NCI-H2081 treated with DMSO at 0.1 percent for 48 hours (cell line): ENCODE data around the gene TDRD1.

Experiments used
- DNase-seq: peaks from one replicate; lab custom pipeline; 2025; lab: John Stamatoyannopoulos, UW

TDRD1 gene

DNA sequence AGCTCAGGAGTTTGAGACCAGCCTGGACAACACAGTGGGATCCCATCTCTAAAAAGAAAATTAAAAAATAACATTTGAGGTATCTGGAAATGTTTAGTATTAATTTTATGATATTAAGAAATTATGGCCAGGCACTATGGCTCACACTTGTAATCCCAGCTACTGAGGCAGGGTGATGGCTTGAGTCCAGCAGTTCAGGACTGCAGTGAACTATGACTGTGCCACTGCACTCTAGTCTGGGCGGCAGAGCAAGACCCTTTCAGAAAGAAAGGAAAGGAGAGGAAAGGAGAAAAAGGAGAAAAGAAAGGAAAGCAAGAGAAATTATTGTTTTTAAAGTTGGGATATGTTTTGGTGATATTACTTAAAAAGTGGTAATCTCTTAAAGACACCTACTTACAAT is 2.6 kb upstream of the TDRD1 start:
- DNase-seq, result no peak

- no peak for DNase-seq
Measured at GRCh38 chr10:114179747-114180146, 594 bp downstream of the TDRD1 start.

DNA sequence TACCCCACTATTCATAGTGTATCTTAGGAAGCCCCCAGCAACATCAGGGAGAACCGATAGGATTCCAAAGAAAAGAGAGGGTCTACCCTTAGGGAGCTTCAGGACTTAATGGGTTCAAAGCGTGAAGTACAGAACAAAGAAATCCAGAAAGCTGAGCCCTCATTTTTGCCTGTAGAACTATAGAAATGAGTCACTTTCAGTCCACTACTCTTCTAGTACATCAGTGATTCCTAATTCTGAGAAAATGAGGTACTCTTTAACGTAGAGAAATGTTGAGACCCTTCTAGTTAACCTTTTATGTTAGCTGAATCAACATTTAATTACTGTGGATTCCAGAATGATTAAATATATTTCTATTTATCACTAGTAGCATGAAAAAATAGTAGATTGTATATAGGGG is 1.8 kb downstream of the TDRD1 start:
- DNase-seq, result no peak

GRCh38 chr10:114181971-114182370 is 2.8 kb downstream of the TDRD1 start:
- no peak for DNase-seq

- no peak for DNase-seq
Measured at GRCh38 chr10:114183563-114183962, 4.4 kb downstream of the TDRD1 start.

DNA sequence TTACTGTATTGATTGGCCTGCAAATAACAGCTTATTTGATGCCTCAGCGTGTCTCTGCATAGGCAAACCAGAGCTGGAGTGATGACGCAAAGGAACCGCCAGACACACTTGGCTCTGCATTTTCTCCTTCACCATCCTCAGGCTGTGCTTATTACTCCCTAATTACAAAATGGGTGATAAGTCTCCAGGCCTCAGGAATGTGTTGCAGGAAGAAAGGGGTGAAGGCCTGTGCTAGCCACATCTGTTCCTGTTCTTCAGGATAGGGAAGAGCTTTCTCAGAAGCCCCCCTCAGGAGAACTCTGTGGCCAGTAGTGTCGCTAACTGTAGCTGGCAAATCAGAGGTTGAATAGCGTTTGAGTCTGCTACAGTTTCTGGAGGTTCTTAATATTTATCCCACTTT is 5.1 kb downstream of the TDRD1 start:
- DNase-seq, result no peak

DNA sequence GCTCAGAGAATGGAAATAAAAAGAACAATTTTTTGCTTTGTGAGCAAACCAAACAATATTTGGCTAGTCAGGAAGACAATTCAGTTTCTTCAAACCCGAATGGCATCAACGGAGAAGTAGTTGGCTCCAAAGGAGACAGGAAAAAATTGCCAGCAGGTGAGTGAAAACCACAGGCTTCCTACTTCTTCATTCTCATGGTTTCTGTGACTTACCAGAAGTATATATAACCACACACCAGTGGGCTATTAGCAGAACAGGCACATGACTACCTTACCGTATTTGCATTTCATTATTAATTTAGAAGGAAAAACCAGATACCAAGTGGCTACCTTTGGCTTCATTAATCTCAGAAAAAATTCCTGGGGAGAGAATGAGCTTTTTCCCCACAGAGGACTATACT is 8.8 kb downstream of the TDRD1 start:
- no peak for DNase-seq

DNA sequence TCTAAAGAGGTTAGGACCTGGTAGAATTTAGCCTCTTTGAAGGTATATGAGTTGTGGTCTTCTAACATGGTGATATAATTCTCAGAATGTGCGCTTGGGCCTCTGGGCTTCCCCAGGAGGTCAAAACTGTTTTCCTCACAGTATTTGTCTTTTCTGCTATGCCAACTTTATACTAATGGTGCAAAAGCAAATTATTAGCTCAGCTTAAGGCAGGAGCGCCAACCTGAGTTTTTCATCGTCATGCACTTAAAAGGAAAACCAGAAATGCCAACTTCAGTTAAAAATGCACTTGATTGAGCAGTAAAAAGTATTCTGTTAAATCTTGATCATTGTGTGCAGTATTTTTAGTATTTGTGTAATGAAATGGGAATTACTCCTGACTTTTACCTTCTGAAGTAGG is 9.7 kb downstream of the TDRD1 start:
- no peak for DNase-seq

GRCh38 chr10:114189700-114190099 is 10.5 kb downstream of the TDRD1 start:
- DNase-seq, result no peak

DNA sequence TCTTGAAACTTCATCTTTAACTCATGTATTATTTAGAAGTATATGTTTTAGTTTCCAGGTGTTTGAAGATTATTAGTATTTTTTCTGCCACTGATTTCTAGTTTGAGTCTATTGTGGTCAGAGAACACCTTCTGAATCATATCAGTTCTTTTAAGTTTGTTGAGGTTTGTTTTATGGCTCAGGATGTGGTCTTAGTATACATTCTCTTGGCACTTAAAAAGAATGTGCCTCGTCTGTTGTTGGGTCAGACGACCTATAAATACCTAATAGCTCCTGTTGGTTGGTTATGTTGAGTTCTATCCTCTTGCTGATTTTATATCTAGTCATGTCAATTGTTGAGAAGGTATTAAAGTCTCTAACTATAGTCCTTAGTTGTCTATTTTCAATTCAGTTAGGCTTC is 15.9 kb downstream of the TDRD1 start:
- no peak for DNase-seq

DNA sequence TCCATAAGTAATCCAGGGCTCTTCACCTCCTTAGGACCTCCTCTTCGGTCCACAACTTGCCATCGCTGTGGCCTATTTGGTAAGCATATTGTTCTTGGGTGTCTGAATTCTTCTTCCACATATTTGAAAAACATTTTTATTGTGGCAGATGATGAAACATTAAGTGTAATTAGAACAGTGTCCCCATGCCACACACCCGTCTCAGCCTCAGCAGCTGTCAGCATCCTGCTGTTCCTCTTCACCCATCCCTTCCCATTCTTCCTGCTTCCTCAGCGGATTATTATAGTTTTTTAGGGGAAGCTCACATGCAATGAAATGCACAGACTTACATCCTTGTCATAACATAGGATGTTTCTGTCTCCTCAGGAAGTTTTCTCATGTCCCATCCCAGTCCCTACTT is 20.1 kb downstream of the TDRD1 start:
- no peak for DNase-seq

DNA sequence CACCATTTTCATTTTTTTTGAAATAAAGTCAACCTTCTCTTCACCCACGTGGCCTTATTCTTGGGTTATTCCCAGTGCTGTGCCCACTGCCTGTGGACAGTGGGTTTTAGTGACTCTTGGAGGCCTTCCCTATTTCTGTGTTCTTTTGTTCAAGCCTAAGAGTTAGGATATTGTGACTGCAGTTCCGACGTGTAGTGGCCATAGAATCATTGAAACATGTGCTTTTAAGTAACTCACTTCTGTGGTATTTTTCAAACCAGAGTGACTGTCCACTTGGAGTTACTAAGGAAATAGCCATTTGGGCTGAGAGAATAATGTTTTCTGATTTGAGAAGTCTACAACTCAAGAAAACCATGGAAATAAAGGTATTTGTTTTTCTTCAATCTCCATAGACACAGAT is 23.7 kb downstream of the TDRD1 start:
- no peak for DNase-seq

DNA sequence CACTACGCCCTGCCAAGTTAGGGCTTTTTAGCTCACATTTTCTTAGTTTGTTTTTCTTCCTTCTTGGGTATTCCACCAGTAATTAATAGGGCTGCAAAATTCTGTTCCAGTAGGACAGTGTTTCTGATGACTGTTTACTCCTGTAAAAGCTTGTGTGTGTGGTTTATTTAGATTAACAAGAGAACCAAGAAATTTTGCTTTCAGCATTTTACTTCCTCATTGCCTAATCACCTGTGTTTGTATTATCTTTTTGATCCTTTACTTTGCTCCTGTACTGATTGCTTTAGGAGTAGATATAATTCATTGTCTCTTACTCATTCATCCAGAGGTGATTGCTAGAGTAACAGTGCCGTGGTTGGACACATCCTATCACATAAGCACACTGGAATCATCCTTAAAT is 27.7 kb downstream of the TDRD1 start:
- DNase-seq, result no peak

GRCh38 chr10:114207349-114207748 is 28.2 kb downstream of the TDRD1 start:
- no peak for DNase-seq

GRCh38 chr10:114208351-114208750 is 29.2 kb downstream of the TDRD1 start:
- DNase-seq, result no peak

- DNase-seq, result no peak
Measured at GRCh38 chr10:114212153-114212552, 33.0 kb downstream of the TDRD1 start.

DNA sequence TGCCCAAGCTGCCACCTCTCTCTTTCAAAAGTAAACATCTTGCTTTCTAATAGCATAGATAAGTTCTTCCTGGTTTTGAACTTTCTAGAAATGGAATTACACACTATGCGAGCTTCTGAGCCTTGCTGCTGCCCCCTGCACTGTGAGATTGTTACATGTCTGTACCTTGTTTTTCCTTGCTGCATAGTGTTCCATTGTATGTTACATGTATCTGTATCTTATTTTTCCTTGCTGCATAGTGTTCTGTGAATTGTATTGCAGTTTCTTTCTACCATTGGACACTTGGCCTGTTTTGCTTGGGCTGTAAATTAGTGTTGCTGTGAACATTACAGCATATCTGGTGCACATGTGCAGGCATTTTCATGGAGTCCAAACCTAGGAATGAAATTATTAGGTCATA is 35.9 kb downstream of the TDRD1 start:
- DNase-seq, result no peak

DNA sequence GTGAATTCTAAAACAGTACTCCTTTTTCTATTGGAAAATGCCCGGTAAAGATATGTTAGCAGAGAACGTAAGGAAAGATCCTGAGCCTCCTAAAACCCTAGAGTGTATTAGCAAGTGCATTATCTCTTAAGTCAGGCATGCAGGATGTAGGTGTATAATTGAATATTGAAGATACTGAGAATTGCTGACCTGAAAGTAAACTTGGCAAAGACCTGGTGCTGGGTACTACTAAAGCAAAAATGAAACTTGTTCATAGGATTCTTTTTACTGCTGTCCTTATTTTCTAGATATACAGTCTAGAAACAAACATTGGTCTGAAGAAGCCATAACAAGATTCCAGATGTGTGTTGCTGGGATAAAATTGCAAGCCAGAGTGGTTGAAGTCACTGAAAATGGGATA is 41.1 kb downstream of the TDRD1 start:
- DNase-seq, result no peak

DNA sequence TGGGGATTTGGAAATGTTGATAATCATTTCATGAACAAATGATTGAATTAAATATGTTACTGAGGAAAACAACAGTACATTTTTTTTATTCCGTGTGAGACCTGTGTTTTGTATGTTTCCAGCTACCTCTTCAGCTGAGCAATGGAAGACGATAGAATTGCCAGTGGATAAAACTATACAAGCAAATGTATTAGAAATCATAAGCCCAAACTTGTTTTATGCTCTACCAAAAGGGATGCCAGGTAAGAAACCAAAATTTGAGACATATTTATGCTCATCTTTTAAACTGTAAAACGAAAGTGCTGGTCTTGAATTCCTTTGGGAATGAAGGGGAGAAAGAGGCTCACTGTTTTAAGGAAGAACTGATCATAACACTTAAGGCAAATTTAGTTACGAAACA is 42.1 kb downstream of the TDRD1 start:
- DNase-seq, result no peak

GRCh38 chr10:114223066-114223465 is 43.9 kb downstream of the TDRD1 start:
- DNase-seq, result no peak

DNA sequence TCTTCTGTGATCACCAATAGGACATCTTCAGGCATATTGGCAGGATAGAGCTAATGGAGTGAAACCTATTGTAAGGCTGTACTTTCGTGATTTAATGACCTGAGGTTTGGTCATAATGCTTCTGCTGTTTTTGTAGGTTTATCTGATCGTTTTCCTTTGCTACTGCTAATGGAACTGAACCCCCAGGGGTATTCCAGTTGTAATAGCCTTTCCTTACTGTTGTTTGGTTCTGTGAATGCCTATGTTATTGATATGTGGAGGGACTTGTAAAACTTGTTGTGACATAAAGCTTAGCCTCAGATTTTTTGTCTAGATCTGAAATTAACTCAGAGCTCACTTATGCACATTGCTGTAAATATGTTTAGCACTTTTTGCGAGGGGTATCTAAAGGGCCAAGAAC is 49.0 kb downstream of the TDRD1 start:
- DNase-seq, result no peak

DNA sequence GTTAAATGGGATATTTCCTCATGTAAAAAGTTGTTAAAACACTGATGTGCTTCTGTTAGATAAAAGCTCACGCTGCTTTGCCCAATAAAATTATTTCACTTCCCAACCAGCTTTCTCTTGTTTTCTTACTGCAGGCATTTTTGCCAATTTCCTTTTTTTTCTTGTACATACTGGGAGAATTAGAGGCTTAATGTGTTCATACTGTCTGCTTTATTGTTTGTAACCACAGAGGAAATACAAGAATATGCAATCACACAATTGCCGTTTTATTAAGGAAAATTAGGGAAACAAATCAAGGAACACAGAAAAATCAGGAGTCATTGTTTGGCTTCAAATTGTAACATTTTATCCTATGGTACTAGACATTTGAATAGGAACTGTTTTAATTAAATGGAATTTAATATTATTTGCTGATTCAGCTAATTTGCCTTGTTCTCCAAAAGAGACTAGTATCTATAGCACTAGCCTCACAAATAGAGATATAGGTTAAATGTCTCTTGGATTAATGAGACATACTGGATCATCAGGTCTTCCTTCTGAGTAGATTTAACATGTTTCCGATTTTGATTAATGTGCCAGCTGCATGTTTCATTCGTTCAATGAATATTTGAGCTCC is 53.5 kb downstream of the TDRD1 start:
- no peak for DNase-seq

DNA sequence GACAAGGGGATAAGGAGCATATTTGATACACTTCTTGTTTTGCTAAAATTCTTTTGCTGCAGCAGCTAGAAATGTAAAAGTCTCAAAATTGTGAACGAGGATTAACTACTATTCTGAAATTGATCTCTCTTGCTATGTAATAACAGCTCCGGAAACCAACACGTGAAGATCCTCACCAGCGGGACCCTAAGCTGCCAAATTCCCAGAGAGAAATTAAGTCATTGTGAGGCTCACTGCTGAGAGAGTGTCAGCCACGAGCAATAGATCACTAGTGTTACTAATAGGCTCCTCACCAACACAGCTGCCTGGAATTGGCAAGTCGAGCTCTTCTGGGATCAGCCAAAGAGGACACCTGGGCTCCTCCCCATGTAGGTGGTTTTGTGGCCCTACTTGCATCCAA is 54.3 kb downstream of the TDRD1 start:
- DNase-seq, result no peak

DNA sequence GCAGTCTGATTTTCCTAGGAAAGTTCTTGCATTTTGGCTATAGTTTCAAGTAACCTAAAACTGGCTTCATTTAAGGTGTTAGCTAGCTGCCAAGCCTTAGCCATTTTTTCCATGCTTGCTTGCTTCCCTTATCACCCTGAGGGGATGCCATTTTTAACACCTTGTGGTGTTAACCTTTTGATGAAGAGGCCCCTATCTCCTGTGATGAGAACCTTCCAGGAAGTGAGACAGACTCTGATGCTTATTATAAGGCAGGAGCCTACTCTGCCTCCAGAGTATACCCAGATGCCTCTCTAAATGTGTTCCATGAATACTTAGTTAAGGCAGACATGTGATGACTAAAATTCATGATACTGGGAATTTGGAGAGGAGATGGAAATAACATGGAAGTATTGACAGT is 55.0 kb downstream of the TDRD1 start:
- no peak for DNase-seq
